Activated T-cell treated with anti-CD3 and anti-CD28 coated beads, Interleukin-2, amount 50 U/mL, for 24 hours (primary cell): ENCODE data around the gene WNT7B.
A peak's percentile ranks its signal among the peaks of the same experiment; 100 is the strongest.

Experiments used
- DNase-seq: peaks from one replicate; pipeline ENCODE4 v3.0.0-alpha.2; 2020
- H3K27ac Mint-ChIP-seq: 2 replicates; pipeline ENCODE4 v1.8.0; 2020; ENCODE audit warnings: mild to moderate bottlenecking, mixed read lengths
- H3K27me3 Mint-ChIP-seq: 2 replicates; pipeline ENCODE4 v1.8.0; 2020; ENCODE audit warnings: mixed read lengths
- H3K36me3 Mint-ChIP-seq: 2 replicates; pipeline ENCODE4 v1.8.0; 2020; ENCODE audit warnings: low read depth, mixed read lengths
- H3K4me1 Mint-ChIP-seq: 2 replicates; pipeline ENCODE4 v1.8.0; 2020; ENCODE audit warnings: low read depth, mixed read lengths
- H3K4me3 Mint-ChIP-seq: 2 replicates; pipeline ENCODE4 v1.8.0; 2020; ENCODE audit warnings: mild to moderate bottlenecking, moderate library complexity, mixed read lengths
- H3K9me3 Mint-ChIP-seq: 2 replicates; pipeline ENCODE4 v1.8.0; 2020; ENCODE audit warnings: mixed read lengths

WNT7B gene

GRCh38 chr22:45977003-45977411, at the start of gene WNT7B:
Gene WNT7B (minus strand): TSS chr22:45977162. CDS start chr22:45976754, 408 bp downstream.
- no peaks in the 10 kb centered on the region for H3K9me3 Mint-ChIP-seq
- peaks cover 10% of the 10 kb centered on the region for H3K4me1 Mint-ChIP-seq
- H3K27me3 Mint-ChIP-seq: peaks cover 45% of the 10 kb centered on the region
- no peak within 1 kb of the TSS for H3K27ac Mint-ChIP-seq
- peak within 1 kb of the TSS; percentile 12 for H3K4me3 Mint-ChIP-seq
- DNase-seq: no peak
- no peaks in the 10 kb centered on the region for H3K36me3 Mint-ChIP-seq

DNA sequence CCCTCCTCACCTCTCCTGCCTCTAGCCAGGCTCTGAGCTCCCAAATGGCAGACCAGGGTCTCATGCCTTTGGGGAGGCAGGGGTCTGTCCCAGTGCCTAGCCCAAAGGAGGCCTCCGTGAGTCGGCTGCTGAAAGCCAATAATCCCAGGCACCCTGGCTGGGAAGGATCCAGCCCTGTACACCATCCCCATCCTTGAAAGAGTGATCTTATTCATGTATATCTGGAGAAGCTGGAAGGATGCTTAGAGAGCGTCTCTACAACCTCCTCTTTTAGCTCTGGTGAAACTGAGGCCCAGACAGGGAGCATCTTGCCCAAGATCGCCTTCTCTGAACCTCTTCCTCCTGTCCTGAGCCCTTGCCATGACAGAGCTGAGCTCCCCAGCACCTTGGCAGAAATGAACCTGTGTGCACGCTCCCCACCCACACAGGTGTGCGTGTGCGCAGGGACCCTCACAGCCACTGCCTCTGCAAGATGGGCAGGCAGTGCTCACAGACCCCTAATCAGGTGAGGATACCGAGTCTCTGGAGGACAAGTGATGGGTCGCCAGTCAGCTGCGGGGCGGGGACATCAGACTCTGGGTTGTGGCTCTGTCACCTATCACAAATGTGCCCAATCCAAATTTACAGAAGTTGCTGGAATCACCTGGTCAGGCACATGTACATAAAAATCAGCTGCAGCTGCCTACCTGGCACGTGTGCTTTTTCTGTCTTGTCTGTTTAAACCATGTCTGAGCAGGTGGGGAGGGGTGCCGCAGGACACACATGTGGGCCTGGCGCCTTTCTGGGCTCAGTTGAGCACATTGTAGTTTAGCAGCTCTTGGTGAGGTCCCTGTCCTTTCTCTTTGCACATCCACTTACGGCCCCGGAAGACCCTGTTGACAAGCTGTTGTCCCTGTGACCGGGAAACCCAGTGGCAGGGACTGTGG, 49.3 kb upstream of the WNT7B start:
- no peaks in the 10 kb centered on the region for H3K9me3 Mint-ChIP-seq
- no peak overlapping the region for H3K27ac Mint-ChIP-seq
- no peak overlapping the region for H3K4me3 Mint-ChIP-seq
- no peaks in the 10 kb centered on the region for H3K36me3 Mint-ChIP-seq
- no peak for DNase-seq
- H3K27me3 Mint-ChIP-seq: peaks cover 41% of the 10 kb centered on the region
- peaks cover 5% of the 10 kb centered on the region for H3K4me1 Mint-ChIP-seq

GRCh38 chr22:46025225-46025972, 48.4 kb upstream of the WNT7B start:
- Mint-ChIP-seq H3K4me3 (no peak overlapping the region), H3K27me3 (peaks cover 41% of the 10 kb centered on the region), H3K9me3 (no peaks in the 10 kb centered on the region), H3K27ac (no peak overlapping the region), H3K36me3 (no peaks in the 10 kb centered on the region), H3K4me1 (peaks cover 5% of the 10 kb centered on the region)
- no peak for DNase-seq

GRCh38 chr22:46024136-46024840, 47.3 kb upstream of the WNT7B start:
- Mint-ChIP-seq H3K9me3 (no peaks in the 10 kb centered on the region), H3K27ac (no peak overlapping the region), H3K27me3 (peaks cover 37% of the 10 kb centered on the region), H3K4me1 (peaks cover 5% of the 10 kb centered on the region), H3K36me3 (no peaks in the 10 kb centered on the region), H3K4me3 (no peak overlapping the region)
- no peak for DNase-seq

GRCh38 chr22:46023558-46023981, 46.6 kb upstream of the WNT7B start:
- H3K9me3 Mint-ChIP-seq: no peaks in the 10 kb centered on the region
- H3K27ac Mint-ChIP-seq: no peak overlapping the region
- no peak overlapping the region for H3K4me3 Mint-ChIP-seq
- H3K27me3 Mint-ChIP-seq: peaks cover 35% of the 10 kb centered on the region
- DNase-seq: no peak
- peaks cover 5% of the 10 kb centered on the region for H3K4me1 Mint-ChIP-seq
- H3K36me3 Mint-ChIP-seq: no peaks in the 10 kb centered on the region

DNA sequence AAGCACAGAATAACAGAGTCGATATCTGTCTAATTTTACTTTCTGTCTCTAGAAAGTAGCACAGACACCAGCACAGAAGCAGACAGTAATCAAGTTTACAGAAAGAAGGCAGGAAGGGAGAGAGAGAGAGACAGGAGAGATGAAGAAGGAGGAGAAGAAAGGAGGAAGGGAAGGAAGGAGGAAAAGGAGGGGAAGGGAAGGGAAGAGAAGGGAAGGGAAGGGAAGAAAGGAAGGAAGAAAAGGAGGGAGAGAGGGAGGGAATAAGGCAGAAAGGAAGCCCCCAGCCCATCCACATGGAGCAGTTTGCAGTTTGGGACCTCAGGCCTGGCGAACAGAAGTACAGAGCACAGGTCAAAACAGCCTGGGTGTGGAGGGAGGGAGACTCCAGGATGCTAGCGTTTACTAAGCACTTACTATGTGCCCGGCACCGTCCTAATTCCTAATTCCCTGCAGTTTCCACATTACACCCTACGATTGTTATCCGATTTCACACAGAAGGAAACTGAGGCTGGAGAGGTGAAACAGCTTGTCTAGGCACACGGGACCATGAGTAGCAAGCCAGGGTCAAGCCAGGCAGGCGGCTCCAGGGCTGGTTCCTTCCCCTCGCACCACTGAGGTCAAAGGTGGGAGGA, 46.0 kb upstream of the WNT7B start:
- Mint-ChIP-seq H3K4me3 (no peak overlapping the region), H3K4me1 (peaks cover 5% of the 10 kb centered on the region), H3K27ac (no peak overlapping the region), H3K36me3 (no peaks in the 10 kb centered on the region), H3K27me3 (peaks cover 29% of the 10 kb centered on the region), H3K9me3 (no peaks in the 10 kb centered on the region)
- no peak for DNase-seq

DNA sequence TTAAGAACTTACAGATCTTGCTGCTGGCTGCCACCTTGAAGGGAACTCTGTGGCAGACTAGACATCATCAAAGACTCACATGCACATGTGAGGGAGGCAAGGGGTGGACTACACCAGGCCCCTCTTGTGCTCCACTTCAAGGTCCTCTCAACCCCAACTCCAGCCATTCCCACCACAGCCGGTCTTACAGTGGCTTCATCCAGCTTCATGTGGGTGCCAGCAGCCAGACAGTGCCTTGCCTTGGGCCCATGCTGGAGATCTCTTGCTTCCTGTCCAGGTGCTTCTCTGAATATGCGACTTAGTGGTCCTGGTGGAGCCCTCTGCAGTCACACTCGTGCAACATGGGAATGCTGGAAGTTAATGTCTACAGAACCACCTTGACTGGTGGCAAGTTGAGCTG, 44.6 kb upstream of the WNT7B start:
- Mint-ChIP-seq H3K4me1 (peaks cover under 1% of the 10 kb centered on the region), H3K9me3 (no peaks in the 10 kb centered on the region), H3K36me3 (no peaks in the 10 kb centered on the region), H3K4me3 (no peak overlapping the region), H3K27ac (no peak overlapping the region), H3K27me3 (peaks cover 21% of the 10 kb centered on the region)
- DNase-seq: no peak

GRCh38 chr22:46019351-46019750, 42.4 kb upstream of the WNT7B start:
- H3K4me3 Mint-ChIP-seq: no peak overlapping the region
- no peaks in the 10 kb centered on the region for H3K4me1 Mint-ChIP-seq
- H3K36me3 Mint-ChIP-seq: no peaks in the 10 kb centered on the region
- H3K9me3 Mint-ChIP-seq: no peaks in the 10 kb centered on the region
- peaks cover 2% of the 10 kb centered on the region for H3K27me3 Mint-ChIP-seq
- DNase-seq: no peak
- no peak overlapping the region for H3K27ac Mint-ChIP-seq

GRCh38 chr22:46018859-46019258, 41.9 kb upstream of the WNT7B start:
- no peaks in the 10 kb centered on the region for H3K36me3 Mint-ChIP-seq
- H3K4me3 Mint-ChIP-seq: no peak overlapping the region
- no peak overlapping the region for H3K27ac Mint-ChIP-seq
- H3K9me3 Mint-ChIP-seq: no peaks in the 10 kb centered on the region
- no peaks in the 10 kb centered on the region for H3K27me3 Mint-ChIP-seq
- no peak for DNase-seq
- peaks cover 2% of the 10 kb centered on the region for H3K4me1 Mint-ChIP-seq

GRCh38 chr22:46017166-46017565, 40.2 kb upstream of the WNT7B start:
- no peaks in the 10 kb centered on the region for H3K27me3 Mint-ChIP-seq
- no peak overlapping the region for H3K4me3 Mint-ChIP-seq
- H3K4me1 Mint-ChIP-seq: peaks cover 11% of the 10 kb centered on the region
- H3K36me3 Mint-ChIP-seq: peaks cover 1% of the 10 kb centered on the region
- H3K27ac Mint-ChIP-seq: no peak overlapping the region
- H3K9me3 Mint-ChIP-seq: no peaks in the 10 kb centered on the region
- no peak for DNase-seq

- peak; percentile 94 for DNase-seq
- H3K27me3 Mint-ChIP-seq: no peaks in the 10 kb centered on the region
- H3K9me3 Mint-ChIP-seq: peaks cover 10% of the 10 kb centered on the region
- peaks cover 1% of the 10 kb centered on the region for H3K36me3 Mint-ChIP-seq
- H3K27ac Mint-ChIP-seq: peak overlapping the region; percentile 89
- H3K4me1 Mint-ChIP-seq: peaks cover 11% of the 10 kb centered on the region
- H3K4me3 Mint-ChIP-seq: peak overlapping the region; percentile 85
Measured at GRCh38 chr22:46013460-46014416, 36.8 kb upstream of the WNT7B start.

DNA sequence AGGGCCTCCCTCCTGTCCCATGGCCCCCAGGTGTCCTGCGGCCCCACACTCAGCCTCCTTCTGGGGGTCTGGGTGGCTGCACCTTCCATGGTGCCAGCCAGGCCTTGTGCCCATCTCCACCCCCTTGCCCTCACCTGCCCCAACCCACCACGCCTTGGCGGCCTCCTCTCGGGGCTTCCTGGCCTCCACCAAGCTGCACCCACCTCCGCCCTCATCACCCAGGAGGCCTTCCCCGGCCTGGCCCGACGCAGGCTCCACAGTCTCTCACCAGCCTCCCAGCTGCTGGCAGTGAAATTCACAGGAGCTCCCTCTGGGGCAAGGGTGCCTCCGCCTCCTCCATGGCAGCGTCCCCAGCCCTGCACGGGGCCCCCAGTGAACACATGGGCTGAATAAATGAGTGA, 35.9 kb upstream of the WNT7B start:
- peak overlapping the region; percentile 89 for H3K27ac Mint-ChIP-seq
- DNase-seq: no peak
- H3K36me3 Mint-ChIP-seq: peaks cover 1% of the 10 kb centered on the region
- peaks cover 11% of the 10 kb centered on the region for H3K4me1 Mint-ChIP-seq
- no peaks in the 10 kb centered on the region for H3K27me3 Mint-ChIP-seq
- H3K4me3 Mint-ChIP-seq: peak overlapping the region; percentile 85
- H3K9me3 Mint-ChIP-seq: peaks cover 10% of the 10 kb centered on the region

GRCh38 chr22:46012182-46012880, 35.4 kb upstream of the WNT7B start:
- Mint-ChIP-seq H3K4me3 (no peak overlapping the region), H3K4me1 (peaks cover 11% of the 10 kb centered on the region), H3K27me3 (no peaks in the 10 kb centered on the region), H3K9me3 (peaks cover 10% of the 10 kb centered on the region), H3K36me3 (peaks cover 1% of the 10 kb centered on the region), H3K27ac (no peak overlapping the region)
- no peak for DNase-seq
